Cardiac fibroblast (primary cell): ENCODE data around the gene C1D.
"Not testable (repeated sequence)": the region's sequence is repeated elsewhere in the genome, so short reads cannot be mapped to it uniquely, and the experiment has no call there.

ENCODE experiments used
- DNase-seq, 2 donors: peaks; one replicate each; pipeline versions ENCODE4 v3.0.0 to v3.0.0-alpha.2; 2010; ENCODE audit warnings: low read depth in 2 of 2
- H3K4me3 ChIP-seq, 2 donors: replicated peaks in 1 of 2; 1 replicate in 1 of 2; 2 replicates in 1 of 2; pipeline ENCODE4 v1.5.1; 2011; ENCODE audit warnings: low read depth in 2 of 2, low read length in 2 of 2, mild to moderate bottlenecking in 2 of 2, moderate library complexity in 1 of 2
- CTCF ChIP-seq: IDR thresholded peaks from one replicate; pipeline ENCODE4 v1.5.1; 2011; ENCODE audit warnings: low read depth, mild to moderate bottlenecking, low read length, inconsistent platforms

C1D gene

GRCh38 chr2:68091439-68092034 lies 28.7 kb upstream of the C1D start:
- DNase-seq = no peak
- no peak overlapping the region for H3K4me3 ChIP-seq
- no peak for TF ChIP-seq CTCF

- no peak for DNase-seq
- TF ChIP-seq CTCF = no peak
- H3K4me3 ChIP-seq = no peak overlapping the region
These were observed 27.2 kb upstream of the C1D start for GRCh38 chr2:68089961-68090360.

GRCh38 chr2:68088940-68089339 lies 26.1 kb upstream of the C1D start:
- no peak overlapping the region for H3K4me3 ChIP-seq
- no peak for TF ChIP-seq CTCF
- DNase-seq = no peak

- no peak for TF ChIP-seq CTCF
- H3K4me3 ChIP-seq = no peak overlapping the region
- no peak for DNase-seq
These were observed 23.4 kb upstream of the C1D start for GRCh38 chr2:68086166-68086565.

GRCh38 chr2:68083346-68083745 lies 20.5 kb upstream of the C1D start:
- DNase-seq = no peak
- H3K4me3 ChIP-seq = no peak overlapping the region
- TF ChIP-seq CTCF = no peak

- no peak for TF ChIP-seq CTCF
- no peak for DNase-seq
- H3K4me3 ChIP-seq = no peak overlapping the region
These were observed 11.2 kb upstream of the C1D start for GRCh38 chr2:68074050-68074449.

GRCh38 chr2:68063797-68064646 lies 1.2 kb upstream of the C1D start:
- DNase-seq, H3K4me3 ChIP-seq: not testable (repeated sequence)
